CD4-positive, alpha-beta T cell treated with Interleukin-1 beta for 1 hour (primary cell): ENCODE results near the gene AP4S1.

Experiments used
- DNase-seq, 2 donors: peaks; one replicate each; pipeline ENCODE4 v3.0.0-alpha.2; 2020 to 2022

The AP4S1 gene

GRCh38 chr14:31139301-31139847 lies 113.9 kb downstream of the AP4S1 start:
- no peak for DNase-seq

GRCh38 chr14:31142455-31143087 lies 117.1 kb downstream of the AP4S1 start:
- no peak for DNase-seq
